Right lobe of liver (tissue), 6 donors: Measurements from ENCODE around the gene DNASE1L3. TPM values are rescaled to one million over a fixed set of nuclear protein-coding genes. Genes with fewer than 3 reads are reported as not detected.

Source experiments
- ATAC-seq, 4 donors: fragments of 200-7000 bp; cut with Tn5 transposase; one replicate each; pipeline ENCODE4 v1.9.1; 2020; ENCODE audit warnings: mild to moderate bottlenecking in 4 of 4, moderate library complexity in 4 of 4
- DNase-seq, 3 donors: peaks; one replicate each; pipeline ENCODE4 v3.0.0-alpha.2; 2020
- H3K27ac ChIP-seq, 3 donors: fragments of 200-600 bp; one replicate each; pipeline ENCODE4 v1.8.0; 2022
- H3K27me3 ChIP-seq, 2 donors: fragments of 200-600 bp; one replicate each; pipeline ENCODE4 v1.8.0; 2022
- H3K36me3 ChIP-seq, 4 donors: fragments of 200-600 bp; sonication (generic) in 1 of 4; one replicate each; pipeline versions ENCODE4 v1.5.1 to v1.8.0; 2017 to 2022; ENCODE audit warnings: control low read depth in 1 of 4
- H3K4me1 ChIP-seq, 4 donors: fragments of 200-600 bp; sonication (generic) in 1 of 4; one replicate each; pipeline versions ENCODE4 v1.5.1 to v1.8.0; 2017 to 2022; ENCODE audit warnings: control low read depth in 1 of 4
- H3K4me3 ChIP-seq, 3 donors: fragments of 200-600 bp; one replicate each; pipeline ENCODE4 v1.8.0; 2022
- H3K9me3 ChIP-seq, 4 donors: fragments of 200-600 bp; sonication (generic) in 1 of 4; one replicate each; pipeline versions ENCODE4 v1.5.1 to v1.8.0; 2017 to 2022; ENCODE audit warnings: control low read depth in 1 of 4
- POLR2A ChIP-seq: fragments of 450-650 bp; IDR thresholded peaks from one replicate; pipeline ENCODE4 v1.6.1; 2017; ENCODE audit warnings: antibody characterized with exemption, mild to moderate bottlenecking
- WGBS: methylation state at CpG from one replicate; pipeline ENCODE4 v1.1.6; 2018; ENCODE audit warnings: low coverage, low lambda C conversion rate; ENCODE audit not compliant: insufficient coverage; ENCODE audit errors: missing lambda C conversion rate; 5-methylcytosine and 5-hydroxymethylcytosine counted together
- intact Hi-C, 2 donors: fragments of 100-400 bp; cut with DNase I; formaldehyde crosslinking; loops; one replicate each; pipeline versions ENCODE4 v1.11.2 to v1.14.1; 2022
- total RNA-seq, 6 experiments: library from RNA; depleted of rRNA in 2 of 6; stranded (reverse); fragments of >200 nt in 2 of 6; fragmentation: NEBNext Ultra II Directional in 3 of 6; extraction: Animal tissue kit (Norgen Biotek cat#: 25700) in 3 of 6; gene quantifications; one replicate each; pipeline versions ENCODE4 v1.1.0 to v1.2.4, GENCODE V29; 2016 to 2023
- TF ChIP-seq, protein P1 (sequence below), 4 donors: fragments of 200-600 bp in 3 of 4; fragments of 450-650 bp in 1 of 4; IDR thresholded peaks; one replicate each; pipeline versions ENCODE4 v1.5.1 to v1.8.0; 2016 to 2022; ENCODE audit warnings: antibody characterized with exemption in 4 of 4, mild to moderate bottlenecking in 2 of 4
- donor health status: DM: no; HTN: yes; CAD: no.
- donor health status: DM: no; HTN: no; CAD: no.
- donor health status: DM: no; HTN: no; CAD: no.
- donor health status: DM: no; HTN: yes; CAD: no.
- donor health status: DM: no; HTN: yes; CAD: no.

The DNASE1L3 gene
- total RNA-seq, 6 experiments from 2014 or later, result 32.9 to 134 (median 61.0) TPM

DNA sequence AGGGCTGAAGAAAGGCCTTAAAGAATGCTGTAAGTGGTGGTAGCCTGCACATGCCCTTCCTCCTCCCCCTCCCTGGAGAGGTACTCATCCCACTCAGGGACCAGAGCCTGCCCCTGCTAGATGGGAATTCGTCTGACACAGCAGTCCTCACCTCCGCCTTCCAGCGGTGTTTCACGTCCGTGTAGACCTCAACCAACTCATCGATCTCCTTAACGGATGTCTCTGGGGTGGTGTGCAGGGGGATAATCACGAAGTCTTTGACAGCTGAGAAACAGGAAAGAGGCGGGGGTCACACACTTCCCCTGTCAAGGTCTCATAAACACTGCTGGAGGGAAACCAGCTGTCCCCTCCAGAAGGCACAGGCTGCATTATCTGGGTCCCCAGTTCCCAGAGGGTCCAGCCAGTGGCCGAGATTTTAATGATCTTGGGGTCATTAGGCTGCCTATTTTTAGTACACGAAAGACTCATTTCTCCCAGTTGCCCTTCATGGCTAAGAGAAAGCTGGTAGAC lies 9.9 kb downstream of the DNASE1L3 start:
- Histone ChIP-seq H3K27me3 (no peaks in the 10 kb centered on the region), H3K9me3 (no peaks in the 10 kb centered on the region), H3K4me1 (peaks cover 0 to 4% (median 2%) of the 10 kb centered on the region in 4 donors), H3K27ac (peak overlapping the region; percentile 0 to 22 (median 15)), H3K4me3 (no peak overlapping the region), H3K36me3 (no peaks in the 10 kb centered on the region)
- WGBS, result 24% methylated on average over 4 of the region's 11 CpGs
- TF ChIP-seq, protein P1, sequence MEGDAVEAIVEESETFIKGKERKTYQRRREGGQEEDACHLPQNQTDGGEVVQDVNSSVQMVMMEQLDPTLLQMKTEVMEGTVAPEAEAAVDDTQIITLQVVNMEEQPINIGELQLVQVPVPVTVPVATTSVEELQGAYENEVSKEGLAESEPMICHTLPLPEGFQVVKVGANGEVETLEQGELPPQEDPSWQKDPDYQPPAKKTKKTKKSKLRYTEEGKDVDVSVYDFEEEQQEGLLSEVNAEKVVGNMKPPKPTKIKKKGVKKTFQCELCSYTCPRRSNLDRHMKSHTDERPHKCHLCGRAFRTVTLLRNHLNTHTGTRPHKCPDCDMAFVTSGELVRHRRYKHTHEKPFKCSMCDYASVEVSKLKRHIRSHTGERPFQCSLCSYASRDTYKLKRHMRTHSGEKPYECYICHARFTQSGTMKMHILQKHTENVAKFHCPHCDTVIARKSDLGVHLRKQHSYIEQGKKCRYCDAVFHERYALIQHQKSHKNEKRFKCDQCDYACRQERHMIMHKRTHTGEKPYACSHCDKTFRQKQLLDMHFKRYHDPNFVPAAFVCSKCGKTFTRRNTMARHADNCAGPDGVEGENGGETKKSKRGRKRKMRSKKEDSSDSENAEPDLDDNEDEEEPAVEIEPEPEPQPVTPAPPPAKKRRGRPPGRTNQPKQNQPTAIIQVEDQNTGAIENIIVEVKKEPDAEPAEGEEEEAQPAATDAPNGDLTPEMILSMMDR (IDR thresholded peaks at IDR 0.05), result no peak
- TF ChIP-seq POLR2A, result no peak
- intact Hi-C loops, result no loop called here
- no peak for DNase-seq
- peak; percentile 40 to 72 (median 50) for ATAC-seq

DNA sequence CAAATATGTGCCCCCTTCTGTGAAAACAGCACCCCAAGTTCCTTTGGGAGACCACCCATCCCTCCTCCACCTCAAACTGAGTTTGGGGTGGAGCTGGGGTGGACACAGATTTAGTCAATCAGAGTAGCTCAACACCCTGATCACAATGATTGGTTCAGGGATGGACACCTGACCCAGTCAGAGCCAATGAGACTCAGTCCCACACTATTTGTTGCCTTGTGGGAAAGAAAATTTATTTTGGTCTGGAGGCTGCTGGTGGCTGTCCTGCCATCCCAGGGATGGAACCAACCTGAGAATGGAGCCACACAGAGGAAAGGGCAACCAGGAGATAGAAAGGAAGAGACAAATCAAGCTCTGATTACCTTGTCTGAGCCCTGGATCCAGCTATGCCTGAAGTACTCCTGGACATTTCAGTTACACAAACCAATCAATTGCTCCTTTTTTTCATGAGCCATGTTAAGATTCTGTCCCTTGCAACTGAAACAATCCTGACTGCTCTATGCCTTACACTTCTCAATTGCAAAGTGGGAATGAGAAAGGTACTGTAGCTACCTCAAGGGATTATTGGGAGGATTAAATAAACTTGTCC lies 10.6 kb downstream of the DNASE1L3 start:
- ATAC-seq (no peak), DNase-seq (no peak)
- Histone ChIP-seq H3K27me3 (no peaks in the 10 kb centered on the region), H3K27ac (peak overlapping the region; percentile 0 to 22 (median 0)), H3K9me3 (no peaks in the 10 kb centered on the region), H3K4me1 (no peaks in the 10 kb centered on the region), H3K4me3 (no peak overlapping the region), H3K36me3 (no peaks in the 10 kb centered on the region)
- TF ChIP-seq, protein P1 (IDR thresholded peaks at IDR 0.05), result no peak
- TF ChIP-seq POLR2A, result no peak
- intact Hi-C loops, result no loop called here

DNA sequence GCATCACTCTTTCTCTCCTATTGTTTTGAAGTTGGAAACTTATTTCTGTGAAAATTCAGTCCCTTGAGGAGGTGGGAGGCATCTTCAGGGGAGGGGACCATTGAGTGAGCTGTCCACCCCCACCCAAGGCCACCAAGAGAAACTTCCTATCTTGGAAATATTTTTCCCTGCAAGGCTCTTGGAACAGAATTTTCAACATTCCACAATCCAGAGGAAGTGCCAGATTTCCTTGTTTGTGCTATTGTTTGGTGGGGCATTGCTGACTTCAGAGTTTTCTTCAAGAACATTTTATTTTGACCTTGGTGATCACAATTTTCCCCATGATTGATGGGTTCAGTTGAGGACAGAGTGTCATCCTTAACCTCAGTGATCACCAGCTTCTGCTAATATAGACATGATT lies 12.0 kb downstream of the DNASE1L3 start:
- intact Hi-C loops, result no loop called here
- Histone ChIP-seq H3K9me3 (no peaks in the 10 kb centered on the region), H3K4me3 (no peak overlapping the region), H3K27me3 (no peaks in the 10 kb centered on the region), H3K36me3 (no peaks in the 10 kb centered on the region), H3K4me1 (peaks cover 0 to 7% (median 3%) of the 10 kb centered on the region in 4 donors), H3K27ac (no peak overlapping the region)
- no peak for DNase-seq
- ATAC-seq, result peak; percentile 7 to 49 (median 18)
- no peak for TF ChIP-seq POLR2A
- TF ChIP-seq, protein P1 (IDR thresholded peaks at IDR 0.05), result no peak

DNA sequence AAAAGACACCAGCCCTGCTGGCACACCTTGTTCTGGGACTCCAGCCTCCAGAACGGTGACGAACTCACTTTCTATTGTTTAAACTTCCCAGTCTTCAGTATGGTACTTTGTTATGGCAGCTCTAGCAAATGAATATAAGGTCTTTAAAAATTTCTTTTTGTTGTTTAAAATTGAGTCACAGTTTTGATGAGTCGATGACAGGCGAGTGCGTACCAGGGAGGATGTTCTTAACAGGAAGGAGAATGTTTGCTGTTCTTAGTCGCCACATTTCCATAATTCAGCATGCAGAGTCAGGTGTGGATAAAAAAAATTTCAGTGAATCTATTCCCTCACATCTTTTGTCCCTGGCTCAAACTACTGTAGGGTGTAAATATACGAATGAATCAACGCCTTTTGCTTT lies 12.4 kb downstream of the DNASE1L3 start:
- H3K4me1 ChIP-seq, result peaks cover 0 to 11% (median 4%) of the 10 kb centered on the region in 4 donors
- WGBS, result 73% methylated on average over 8 of the region's 8 CpGs
- intact Hi-C loops, result no loop called here
- no peaks in the 10 kb centered on the region for H3K9me3 ChIP-seq
- no peak for DNase-seq
- TF ChIP-seq, protein P1 (IDR thresholded peaks at IDR 0.05), result no peak
- TF ChIP-seq POLR2A, result no peak
- ATAC-seq, result no peak
- H3K36me3 ChIP-seq, result no peaks in the 10 kb centered on the region
- peak overlapping the region in 1 of 3 donors; percentile 5 for H3K27ac ChIP-seq
- H3K27me3 ChIP-seq, result no peaks in the 10 kb centered on the region
- H3K4me3 ChIP-seq, result no peak overlapping the region
